Measurements from ENCODE around the gene SYNPO. TPM values are rescaled to one million over a fixed set of nuclear protein-coding genes. Genes with fewer than 3 reads are reported as not detected.

Gene SYNPO, protein sequence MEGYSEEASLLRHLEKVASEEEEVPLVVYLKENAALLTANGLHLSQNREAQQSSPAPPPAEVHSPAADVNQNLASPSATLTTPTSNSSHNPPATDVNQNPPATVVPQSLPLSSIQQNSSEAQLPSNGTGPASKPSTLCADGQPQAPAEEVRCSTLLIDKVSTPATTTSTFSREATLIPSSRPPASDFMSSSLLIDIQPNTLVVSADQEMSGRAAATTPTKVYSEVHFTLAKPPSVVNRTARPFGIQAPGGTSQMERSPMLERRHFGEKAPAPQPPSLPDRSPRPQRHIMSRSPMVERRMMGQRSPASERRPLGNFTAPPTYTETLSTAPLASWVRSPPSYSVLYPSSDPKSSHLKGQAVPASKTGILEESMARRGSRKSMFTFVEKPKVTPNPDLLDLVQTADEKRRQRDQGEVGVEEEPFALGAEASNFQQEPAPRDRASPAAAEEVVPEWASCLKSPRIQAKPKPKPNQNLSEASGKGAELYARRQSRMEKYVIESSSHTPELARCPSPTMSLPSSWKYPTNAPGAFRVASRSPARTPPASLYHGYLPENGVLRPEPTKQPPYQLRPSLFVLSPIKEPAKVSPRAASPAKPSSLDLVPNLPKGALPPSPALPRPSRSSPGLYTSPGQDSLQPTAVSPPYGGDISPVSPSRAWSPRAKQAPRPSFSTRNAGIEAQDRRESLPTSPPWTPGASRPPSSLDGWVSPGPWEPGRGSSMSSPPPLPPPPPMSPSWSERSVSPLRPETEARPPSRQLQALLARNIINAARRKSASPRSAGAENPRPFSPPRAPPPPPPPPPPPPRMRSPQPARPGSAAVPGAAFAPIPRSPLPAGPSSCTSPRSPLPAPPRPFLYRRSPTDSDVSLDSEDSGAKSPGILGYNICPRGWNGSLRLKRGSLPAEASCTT
- 715 TPM for total RNA-seq
- long read RNA-seq, full-length matches to known transcripts: 36 of 1,446 reads
- long read RNA-seq, partial matches to known transcripts: 1,316 of 1,446 reads
- long read RNA-seq, other reads (novel, unspliced or antisense): 94 of 1,446 reads

DNA sequence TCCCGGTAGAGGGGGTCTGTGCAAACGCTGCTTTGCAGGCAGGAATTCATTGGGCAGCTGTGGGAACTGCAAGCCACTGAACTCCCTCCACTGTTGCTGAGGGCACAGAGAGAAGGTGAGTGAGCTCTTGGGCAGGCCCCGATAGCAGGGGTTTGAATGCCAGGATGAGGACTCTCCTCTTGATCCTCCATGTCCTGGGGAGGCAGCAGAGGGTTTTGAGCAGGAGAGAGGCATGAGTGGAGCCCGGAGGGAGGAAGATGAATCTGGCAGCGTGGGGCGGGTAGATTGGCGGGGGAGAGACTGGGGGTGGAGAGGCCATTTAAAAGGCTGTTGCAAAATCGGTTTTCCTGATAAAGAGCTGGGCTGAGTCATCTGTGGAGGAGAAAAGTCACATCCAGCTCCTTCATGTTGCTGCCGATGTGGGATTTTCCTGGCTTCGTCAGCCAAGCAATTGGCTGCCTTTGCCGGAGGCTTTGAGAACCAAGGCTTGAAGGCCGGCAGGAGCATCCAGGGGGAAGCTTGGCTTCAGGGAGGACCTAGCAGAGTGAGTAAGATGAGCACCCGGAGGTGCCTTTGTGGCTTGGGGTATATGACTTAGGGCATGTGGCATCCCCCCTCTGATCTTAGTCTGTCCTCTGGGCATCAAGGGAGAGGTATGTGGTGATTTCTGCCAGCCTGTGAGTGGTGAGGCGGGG is at the start of gene SYNPO:
Gene SYNPO (plus strand): TSS at position 350 of the 695 bp plus-strand sequence. CDS start 7,616 bp downstream, outside the sequence.
- Histone ChIP-seq H3K9me3 (replicated peaks) (no peaks in the 10 kb centered on the region), H3K4me1 (peaks cover 100% of the 10 kb centered on the region), H3K36me3 (no peaks in the 10 kb centered on the region), H3K4me3 (peak within 1 kb of the TSS; percentile 66), H3K27me3 (ENCODE audit: low read depth) (no peaks in the 10 kb centered on the region), H3K27ac (replicated peaks) (peak within 1 kb of the TSS; percentile 97)
- intact Hi-C loops (cut with micrococcal nuclease): no loop called here
- TF ChIP-seq, protein P1, sequence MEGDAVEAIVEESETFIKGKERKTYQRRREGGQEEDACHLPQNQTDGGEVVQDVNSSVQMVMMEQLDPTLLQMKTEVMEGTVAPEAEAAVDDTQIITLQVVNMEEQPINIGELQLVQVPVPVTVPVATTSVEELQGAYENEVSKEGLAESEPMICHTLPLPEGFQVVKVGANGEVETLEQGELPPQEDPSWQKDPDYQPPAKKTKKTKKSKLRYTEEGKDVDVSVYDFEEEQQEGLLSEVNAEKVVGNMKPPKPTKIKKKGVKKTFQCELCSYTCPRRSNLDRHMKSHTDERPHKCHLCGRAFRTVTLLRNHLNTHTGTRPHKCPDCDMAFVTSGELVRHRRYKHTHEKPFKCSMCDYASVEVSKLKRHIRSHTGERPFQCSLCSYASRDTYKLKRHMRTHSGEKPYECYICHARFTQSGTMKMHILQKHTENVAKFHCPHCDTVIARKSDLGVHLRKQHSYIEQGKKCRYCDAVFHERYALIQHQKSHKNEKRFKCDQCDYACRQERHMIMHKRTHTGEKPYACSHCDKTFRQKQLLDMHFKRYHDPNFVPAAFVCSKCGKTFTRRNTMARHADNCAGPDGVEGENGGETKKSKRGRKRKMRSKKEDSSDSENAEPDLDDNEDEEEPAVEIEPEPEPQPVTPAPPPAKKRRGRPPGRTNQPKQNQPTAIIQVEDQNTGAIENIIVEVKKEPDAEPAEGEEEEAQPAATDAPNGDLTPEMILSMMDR (IDR thresholded peaks at IDR 0.05; ENCODE audit: borderline replicate concordance): no peak
- DNase-seq: peak; percentile 76

DNA sequence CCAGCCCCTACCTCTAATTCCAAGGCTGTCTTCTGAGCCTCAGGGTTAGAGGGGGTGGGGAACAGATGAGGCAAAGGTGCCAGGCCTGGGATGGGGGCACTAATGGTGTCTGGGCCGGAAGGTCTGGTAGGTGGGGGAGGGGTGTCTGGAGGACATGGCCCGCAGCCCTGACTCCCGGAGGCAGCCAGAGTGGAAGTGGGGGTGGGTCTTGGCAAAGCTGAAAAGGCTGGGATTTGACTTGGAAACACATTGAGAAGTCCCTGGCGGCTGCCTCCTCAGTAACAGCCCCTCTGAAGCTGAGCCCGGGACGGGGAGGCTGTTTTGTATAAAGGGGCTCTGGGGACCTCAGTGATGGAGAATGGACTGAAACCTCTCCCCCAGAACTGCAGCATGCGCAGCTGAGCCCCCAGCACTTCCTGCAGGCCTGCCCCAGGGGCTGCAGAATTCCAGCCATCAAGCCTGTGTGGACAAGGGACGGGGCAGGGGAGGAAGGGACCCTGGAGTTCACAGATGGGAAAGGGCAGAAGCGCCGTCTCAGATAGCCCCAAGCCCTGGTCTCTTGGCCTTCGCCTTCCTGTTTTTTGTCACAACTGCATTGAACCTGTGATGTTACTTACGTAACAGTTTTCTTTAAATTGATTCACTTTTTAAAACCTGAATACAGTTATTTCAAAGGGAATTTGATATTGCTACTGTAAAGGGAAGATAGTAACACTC is 49.3 kb upstream of the SYNPO start:
- Histone ChIP-seq H3K27ac (replicated peaks) (peak overlapping the region; percentile 72), H3K9me3 (replicated peaks) (no peaks in the 10 kb centered on the region), H3K4me3 (no peak overlapping the region), H3K36me3 (no peaks in the 10 kb centered on the region), H3K27me3 (ENCODE audit: low read depth) (no peaks in the 10 kb centered on the region), H3K4me1 (peaks cover 68% of the 10 kb centered on the region)
- intact Hi-C loops (cut with micrococcal nuclease): no loop called here
- TF ChIP-seq, protein P1 (IDR thresholded peaks at IDR 0.05; ENCODE audit: borderline replicate concordance): peak; percentile 9
- DNase-seq: peak; percentile 62

DNA sequence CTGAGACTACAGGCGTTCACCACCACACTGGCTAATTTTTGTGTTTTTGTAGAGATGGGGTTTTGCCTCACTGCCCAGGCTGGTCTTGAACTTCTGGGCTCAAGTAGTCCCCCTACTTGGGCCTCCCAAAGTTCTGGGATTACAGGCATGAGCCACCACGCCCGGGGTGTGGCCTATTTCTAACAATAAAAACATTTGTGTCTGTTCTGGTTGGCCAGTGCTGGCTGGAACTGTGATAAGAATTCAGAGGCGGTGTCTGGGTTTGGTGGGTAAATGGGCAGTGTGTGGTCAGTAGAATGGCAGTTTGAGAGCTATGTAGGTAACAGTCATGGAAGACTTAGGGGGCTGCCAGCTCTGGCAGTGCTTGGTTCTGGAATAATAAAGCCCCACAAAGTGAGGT is 46.9 kb upstream of the SYNPO start:
- Histone ChIP-seq H3K27ac (replicated peaks) (peak overlapping the region; percentile 90), H3K27me3 (ENCODE audit: low read depth) (no peaks in the 10 kb centered on the region), H3K4me3 (no peak overlapping the region), H3K36me3 (no peaks in the 10 kb centered on the region), H3K9me3 (replicated peaks) (no peaks in the 10 kb centered on the region), H3K4me1 (peaks cover 92% of the 10 kb centered on the region)
- TF ChIP-seq, protein P1 (IDR thresholded peaks at IDR 0.05; ENCODE audit: borderline replicate concordance): no peak
- no peak for DNase-seq
- intact Hi-C loops (cut with micrococcal nuclease): no loop called here

DNA sequence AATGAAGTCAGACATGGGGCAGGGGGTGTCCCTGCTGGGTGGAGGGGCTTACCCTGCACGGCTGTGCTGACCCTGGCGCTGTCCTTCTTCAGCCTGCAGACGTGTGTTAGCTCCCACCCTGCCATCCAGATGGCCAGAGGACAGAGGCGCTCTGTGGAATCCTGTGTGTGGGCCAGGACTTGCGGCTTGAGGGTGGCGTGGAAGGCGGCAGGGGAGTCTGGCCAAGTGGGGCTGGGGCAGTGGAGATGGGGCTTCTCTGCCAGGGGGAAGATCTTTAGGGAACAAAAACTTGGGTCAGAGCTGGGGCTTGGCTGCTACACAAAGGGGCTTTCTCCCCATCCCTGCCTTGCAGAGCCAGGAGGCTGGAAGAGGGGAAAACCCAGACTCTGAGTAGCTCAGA is 46.5 kb upstream of the SYNPO start:
- H3K27me3 ChIP-seq (ENCODE audit: low read depth): no peaks in the 10 kb centered on the region
- H3K4me3 ChIP-seq: no peak overlapping the region
- no peaks in the 10 kb centered on the region for H3K36me3 ChIP-seq
- peaks cover 96% of the 10 kb centered on the region for H3K4me1 ChIP-seq
- peak overlapping the region; percentile 90 for H3K27ac ChIP-seq (replicated peaks)
- DNase-seq: no peak
- TF ChIP-seq, protein P1 (IDR thresholded peaks at IDR 0.05; ENCODE audit: borderline replicate concordance): no peak
- H3K9me3 ChIP-seq (replicated peaks): no peaks in the 10 kb centered on the region
- intact Hi-C loops (cut with micrococcal nuclease): no loop called here

Measured in left ventricle myocardium inferior (tissue), 1 donor.